Neuronal stem cell (in vitro differentiated cells): ENCODE results near the gene GTPBP4.

ENCODE experiments used
- DNase-seq: peaks from one replicate; pipeline ENCODE4 v3.0.0-alpha.2; 2013; ENCODE audit warnings: low spot score
- H2AFZ ChIP-seq: one replicate; pipeline ENCODE4 v1.6.1; 2013; ENCODE audit warnings: mild to moderate bottlenecking, low read length, inconsistent platforms
- H2AK5ac ChIP-seq: 2 replicates; pipeline ENCODE4 v1.6.1; 2013; ENCODE audit warnings: low read depth, mild to moderate bottlenecking, inconsistent platforms, low read length, moderate library complexity, mixed read lengths
- H2BK120ac ChIP-seq: 2 replicates; pipeline ENCODE4 v1.6.1; 2013; ENCODE audit warnings: low read depth, mild to moderate bottlenecking, inconsistent platforms, low read length, moderate library complexity, mixed read lengths
- H2BK12ac ChIP-seq: one replicate; pipeline ENCODE4 v1.6.1; 2013; ENCODE audit warnings: low read length, inconsistent platforms
- H2BK15ac ChIP-seq: 2 replicates; pipeline ENCODE4 v1.6.1; 2013; ENCODE audit warnings: mild to moderate bottlenecking, low read length, inconsistent platforms, mixed read lengths
- H2BK5ac ChIP-seq: one replicate; pipeline ENCODE4 v1.6.1; 2013; ENCODE audit warnings: inconsistent platforms, mild to moderate bottlenecking, low read length, moderate library complexity
- H3K14ac ChIP-seq: one replicate; pipeline ENCODE4 v1.6.1; 2013; ENCODE audit warnings: low read length, inconsistent platforms
- H3K18ac ChIP-seq: 2 replicates; pipeline ENCODE4 v1.6.1; 2013; ENCODE audit warnings: low read length, inconsistent platforms
- H3K23ac ChIP-seq: 2 replicates; pipeline ENCODE4 v1.6.1; 2013; ENCODE audit warnings: low read depth, mild to moderate bottlenecking, mixed read lengths, low read length, inconsistent platforms; ENCODE audit not compliant: poor library complexity
- H3K27ac ChIP-seq: replicated peaks from 3 replicates; pipeline ENCODE4 v1.5.1; 2013; ENCODE audit warnings: low read length, inconsistent platforms
- H3K27me3 ChIP-seq, 3 experiments: 2 replicates each; pipeline ENCODE4 v1.6.1; 2013; ENCODE audit warnings: low read length in 3 of 3, mild to moderate bottlenecking in 2 of 3, inconsistent platforms in 1 of 3, low read depth in 1 of 3, mixed read lengths in 1 of 3, moderate library complexity in 1 of 3; ENCODE audit not compliant: control insufficient read depth in 3 of 3, insufficient read depth in 3 of 3
- H3K36me3 ChIP-seq, 2 donors: replicated peaks in 1 of 2; 2 replicates each; pipeline ENCODE4 v1.6.1; 2013; ENCODE audit warnings: low read length in 2 of 2; ENCODE audit not compliant: control insufficient read depth in 2 of 2, insufficient read depth in 2 of 2
- H3K4ac ChIP-seq: 2 replicates; pipeline ENCODE4 v1.6.1; 2013; ENCODE audit warnings: inconsistent platforms, mild to moderate bottlenecking, low read length, moderate library complexity
- H3K4me1 ChIP-seq, 2 donors: 1 replicate in 1 of 2; 2 replicates in 1 of 2; pipeline ENCODE4 v1.6.1; 2013; ENCODE audit warnings: low read length in 2 of 2, low read depth in 1 of 2; ENCODE audit not compliant: control insufficient read depth in 2 of 2, insufficient read depth in 1 of 2
- H3K4me2 ChIP-seq: one replicate; pipeline ENCODE4 v1.6.1; 2013; ENCODE audit warnings: mild to moderate bottlenecking, low read length, inconsistent platforms; ENCODE audit not compliant: insufficient read depth, poor library complexity, severe bottlenecking
- H3K4me3 ChIP-seq, 2 donors: 2 replicates each; pipeline ENCODE4 v1.5.1; 2013; ENCODE audit warnings: low read length in 2 of 2, mild to moderate bottlenecking in 2 of 2, inconsistent platforms in 1 of 2, moderate library complexity in 1 of 2
- H3K79me1 ChIP-seq: one replicate; pipeline ENCODE4 v1.6.1; 2013; ENCODE audit warnings: low read depth, mild to moderate bottlenecking, inconsistent platforms, low read length, moderate library complexity
- H3K9ac ChIP-seq: one replicate; pipeline ENCODE4 v1.6.1; 2013; ENCODE audit warnings: mild to moderate bottlenecking, low read depth, low read length, inconsistent platforms; ENCODE audit not compliant: poor library complexity
- H3K9me3 ChIP-seq, 2 donors: replicated peaks in 1 of 2; 2 replicates each; pipeline versions ENCODE3 to v1.6.1; 2013; ENCODE audit warnings: low read length in 2 of 2, mild to moderate bottlenecking in 2 of 2, inconsistent platforms in 1 of 2, low read depth in 1 of 2, mixed read lengths in 1 of 2, moderate library complexity in 1 of 2; ENCODE audit not compliant: control insufficient read depth in 2 of 2, insufficient read depth in 1 of 2
- H4K8ac ChIP-seq: one replicate; pipeline ENCODE4 v1.6.1; 2013; ENCODE audit warnings: low read depth, mild to moderate bottlenecking, inconsistent platforms, low read length, moderate library complexity
- H4K91ac ChIP-seq: one replicate; pipeline ENCODE4 v1.6.1; 2013; ENCODE audit warnings: low read length, low read depth, mild to moderate bottlenecking, inconsistent platforms; ENCODE audit not compliant: poor library complexity
- WGBS, 2 donors: extraction: QIAGEN DNeasy Blood & Tissue Kit; methylation state at CpG; one replicate each; pipeline ENCODE4 v1.1.7; 2013; ENCODE audit warnings: missing lambda C conversion rate in 2 of 2, mixed read lengths in 1 of 2; ENCODE audit not compliant: insufficient read length in 2 of 2, insufficient replicate concordance in 1 of 2; ENCODE audit errors: extremely low coverage in 2 of 2; 5-methylcytosine and 5-hydroxymethylcytosine counted together

GTPBP4 gene

GRCh38 chr10:1022413-1022812 is 34.2 kb downstream of the GTPBP4 start:
- Histone ChIP-seq H3K79me1 (no peaks in the 10 kb centered on the region), H3K4me3 (no peak overlapping the region), H3K18ac (no peak overlapping the region), H3K9ac (no peak overlapping the region), H2BK120ac (no peak overlapping the region), H2BK15ac (no peak overlapping the region), H3K9me3 (no peaks in the 10 kb centered on the region), H3K23ac (no peak overlapping the region), H3K4me1 (no peaks in the 10 kb centered on the region), H2BK12ac (no peak overlapping the region), H3K4ac (no peak overlapping the region), H3K4me2 (no peak overlapping the region), H2BK5ac (no peak overlapping the region), H4K91ac (no peak overlapping the region), H2AK5ac (no peak overlapping the region), H4K8ac (no peak overlapping the region), H3K14ac (no peak overlapping the region), H2AFZ (no peak overlapping the region), H3K36me3 (peaks cover 10 to 27% of the 10 kb centered on the region in 2 donors), H3K27ac (no peak overlapping the region), H3K27me3 (no peaks in the 10 kb centered on the region)
- WGBS, 2 donors, result no CpG with 5 or more reads among the region's 12 CpGs
- DNase-seq, result no peak

DNA sequence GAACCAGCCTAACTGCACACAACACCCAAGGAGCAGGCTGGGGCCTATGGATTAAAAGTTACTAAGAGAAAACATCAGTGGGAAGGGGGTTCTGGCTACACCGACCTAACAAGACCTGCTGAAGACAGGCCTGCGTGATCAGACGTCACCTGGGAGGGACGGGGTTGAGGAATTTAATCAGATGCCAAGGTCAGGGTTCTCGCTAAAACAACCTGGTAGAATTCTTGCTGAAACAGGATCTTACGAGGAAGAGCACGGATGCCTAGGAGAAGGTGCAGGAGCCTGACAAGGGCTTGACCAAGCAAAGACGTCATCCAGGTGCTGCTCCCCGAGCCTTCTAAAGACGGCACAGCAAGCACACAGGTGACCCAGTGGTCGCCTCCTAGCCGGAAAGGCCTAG is 35.9 kb downstream of the GTPBP4 start:
- H2BK15ac ChIP-seq, result no peak overlapping the region
- H3K4me2 ChIP-seq, result no peak overlapping the region
- no peak overlapping the region for H2BK5ac ChIP-seq
- H3K9ac ChIP-seq, result no peak overlapping the region
- H3K27me3 ChIP-seq, result no peaks in the 10 kb centered on the region
- no CpG with 5 or more reads among the region's 12 CpGs for WGBS, 2 donors
- no peak overlapping the region for H3K23ac ChIP-seq
- H3K14ac ChIP-seq, result no peak overlapping the region
- H3K4me3 ChIP-seq, result no peak overlapping the region
- no peak overlapping the region for H3K27ac ChIP-seq
- no peak overlapping the region for H2AK5ac ChIP-seq
- no peak for DNase-seq
- H3K79me1 ChIP-seq, result no peaks in the 10 kb centered on the region
- H2BK120ac ChIP-seq, result no peak overlapping the region
- H4K91ac ChIP-seq, result no peak overlapping the region
- no peaks in the 10 kb centered on the region for H3K4me1 ChIP-seq
- peaks cover 5 to 14% of the 10 kb centered on the region in 2 donors for H3K36me3 ChIP-seq
- no peaks in the 10 kb centered on the region for H3K9me3 ChIP-seq
- no peak overlapping the region for H2BK12ac ChIP-seq
- H3K4ac ChIP-seq, result no peak overlapping the region
- no peak overlapping the region for H3K18ac ChIP-seq
- H4K8ac ChIP-seq, result no peak overlapping the region
- no peak overlapping the region for H2AFZ ChIP-seq

GRCh38 chr10:1025683-1026082 is 37.4 kb downstream of the GTPBP4 start, which contains the start of gene IDI2:
IDI2 (minus strand) TSS chr10:1025859; CDS start chr10:1024723, 1,136 bp downstream.
- no peak within 1 kb of the TSS for H3K14ac ChIP-seq
- no peak for DNase-seq
- H4K8ac ChIP-seq, result no peak within 1 kb of the TSS
- no peak within 1 kb of the TSS for H2AFZ ChIP-seq
- H3K4me1 ChIP-seq, result no peaks in the 10 kb centered on the region
- H3K27me3 ChIP-seq, result no peaks in the 10 kb centered on the region
- H3K79me1 ChIP-seq, result no peaks in the 10 kb centered on the region
- H2BK5ac ChIP-seq, result no peak within 1 kb of the TSS
- H3K27ac ChIP-seq, result no peak within 1 kb of the TSS
- H3K4ac ChIP-seq, result no peak within 1 kb of the TSS
- no peak within 1 kb of the TSS for H3K18ac ChIP-seq
- H2BK12ac ChIP-seq, result no peak within 1 kb of the TSS
- H3K4me3 ChIP-seq, result no peak within 1 kb of the TSS
- no peak within 1 kb of the TSS for H3K4me2 ChIP-seq
- no peak within 1 kb of the TSS for H2BK15ac ChIP-seq
- H2BK120ac ChIP-seq, result no peak within 1 kb of the TSS
- no CpG with 5 or more reads among the region's 1 CpG for WGBS, 2 donors
- peaks cover 0 to under 1% of the 10 kb centered on the region in 2 donors for H3K36me3 ChIP-seq
- H3K23ac ChIP-seq, result no peak within 1 kb of the TSS
- H2AK5ac ChIP-seq, result no peak within 1 kb of the TSS
- H3K9ac ChIP-seq, result no peak within 1 kb of the TSS
- H3K9me3 ChIP-seq, result no peaks in the 10 kb centered on the region
- no peak within 1 kb of the TSS for H4K91ac ChIP-seq

DNA sequence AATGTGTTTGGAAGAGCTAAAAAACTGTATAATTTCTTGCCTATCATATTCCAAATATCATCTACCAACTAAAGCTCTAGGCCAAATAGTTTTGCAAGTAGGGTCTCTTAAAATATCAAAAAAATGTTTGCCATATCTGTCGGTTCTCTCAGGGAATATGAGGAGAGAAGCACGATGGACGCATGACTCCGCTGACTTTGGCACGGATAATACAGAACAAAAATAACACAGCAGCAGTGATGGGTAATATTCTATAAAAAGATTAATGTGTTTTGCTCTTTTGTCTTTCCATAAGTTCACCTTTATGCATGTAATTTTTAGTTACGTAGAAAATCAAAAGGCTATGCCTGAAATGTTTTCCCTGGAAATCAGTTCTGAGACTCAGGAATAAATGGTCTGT is 38.3 kb downstream of the GTPBP4 start:
- no peak overlapping the region for H2BK12ac ChIP-seq
- no peak overlapping the region for H2BK5ac ChIP-seq
- DNase-seq, result no peak
- no peak overlapping the region for H2AFZ ChIP-seq
- H3K23ac ChIP-seq, result no peak overlapping the region
- H3K79me1 ChIP-seq, result no peaks in the 10 kb centered on the region
- H3K18ac ChIP-seq, result no peak overlapping the region
- no peak overlapping the region for H3K9ac ChIP-seq
- H2BK15ac ChIP-seq, result no peak overlapping the region
- no peaks in the 10 kb centered on the region for H3K9me3 ChIP-seq
- H4K8ac ChIP-seq, result no peak overlapping the region
- no peak overlapping the region for H3K4me3 ChIP-seq
- no peak overlapping the region for H3K27ac ChIP-seq
- no peak overlapping the region for H2BK120ac ChIP-seq
- no peak overlapping the region for H3K4ac ChIP-seq
- H3K27me3 ChIP-seq, result no peaks in the 10 kb centered on the region
- H2AK5ac ChIP-seq, result no peak overlapping the region
- H3K14ac ChIP-seq, result no peak overlapping the region
- no peaks in the 10 kb centered on the region for H3K36me3 ChIP-seq
- no peaks in the 10 kb centered on the region for H3K4me1 ChIP-seq
- no CpG with 5 or more reads among the region's 6 CpGs for WGBS, 2 donors
- no peak overlapping the region for H4K91ac ChIP-seq
- H3K4me2 ChIP-seq, result no peak overlapping the region
